ENCODE measurements around the gene RAB42.
"Not testable (repeated sequence)": the region's sequence is repeated elsewhere in the genome, so short reads cannot be mapped to it uniquely, and the experiment has no call there.

RAB42 gene

DNA sequence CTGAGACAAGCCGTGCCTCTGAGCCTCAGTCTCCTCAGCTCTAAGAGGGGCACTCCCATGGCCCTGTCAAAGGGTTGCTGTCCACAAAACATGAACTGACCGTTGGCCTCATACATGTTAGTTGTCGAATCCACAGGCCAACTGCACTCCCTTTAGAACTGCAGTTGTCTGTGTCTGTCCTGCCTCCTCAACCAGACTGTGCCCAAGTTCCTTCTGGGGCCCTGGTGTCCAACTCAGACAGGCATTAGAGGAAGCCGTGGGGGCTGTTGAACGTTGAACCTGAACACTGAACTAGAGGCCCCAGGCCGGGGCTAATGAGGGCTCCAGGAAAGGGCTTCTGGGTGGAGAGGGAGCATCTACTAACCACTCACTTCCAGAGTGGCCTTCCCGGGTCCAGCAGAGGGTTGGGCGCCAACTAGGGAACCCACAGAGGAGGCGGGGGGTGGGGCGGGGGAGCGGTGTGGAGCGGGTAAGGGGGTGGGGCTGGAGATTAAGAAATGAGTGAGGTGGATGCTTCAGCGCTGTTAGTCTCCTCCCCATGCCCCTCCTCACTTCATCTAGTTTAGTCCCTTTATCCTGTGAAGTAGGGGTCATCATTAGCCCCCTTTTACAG, at the start of gene RAB42:
RAB42 (plus strand) TSS at position 558 of the 613 bp plus-strand sequence. CDS start 247 bp downstream, outside the sequence.
- no peak for DNase-seq

DNA sequence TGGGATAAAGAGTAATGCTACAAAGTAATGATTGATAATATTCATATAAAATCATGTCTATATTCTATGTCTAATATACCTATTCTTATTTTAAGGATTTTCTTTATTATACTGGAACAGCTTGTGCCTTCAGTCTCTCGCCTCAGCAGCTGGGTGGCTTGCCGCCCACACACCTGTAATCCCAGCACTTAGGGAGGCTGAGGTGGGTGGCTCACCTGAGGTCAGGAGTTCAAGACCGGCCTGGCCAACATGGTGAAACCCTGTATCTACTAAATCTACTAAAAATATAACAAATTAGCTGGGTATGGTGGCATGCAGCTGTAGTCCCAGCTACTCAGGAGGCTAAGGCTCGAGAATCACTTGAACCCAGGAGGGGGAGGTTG, 46.8 kb upstream of the RAB42 start:
- DNase-seq, result no peak

- no peak for DNase-seq
These were observed 43.7 kb upstream of the RAB42 start for GRCh38 chr1:28548318-28548717.

GRCh38 chr1:28551381-28551780, 40.7 kb upstream of the RAB42 start:
- DNase-seq, result no peak

GRCh38 chr1:28552758-28553663, 39.1 kb upstream of the RAB42 start, which contains the start of gene TRNAU1AP:
TSS of gene TRNAU1AP (plus strand) at chr1:28553085. CDS start at chr1:28553111, 26 bp downstream.
- peak; percentile 49 for DNase-seq

GRCh38 chr1:28560886-28561285, 31.2 kb upstream of the RAB42 start:
- no peak for DNase-seq

DNA sequence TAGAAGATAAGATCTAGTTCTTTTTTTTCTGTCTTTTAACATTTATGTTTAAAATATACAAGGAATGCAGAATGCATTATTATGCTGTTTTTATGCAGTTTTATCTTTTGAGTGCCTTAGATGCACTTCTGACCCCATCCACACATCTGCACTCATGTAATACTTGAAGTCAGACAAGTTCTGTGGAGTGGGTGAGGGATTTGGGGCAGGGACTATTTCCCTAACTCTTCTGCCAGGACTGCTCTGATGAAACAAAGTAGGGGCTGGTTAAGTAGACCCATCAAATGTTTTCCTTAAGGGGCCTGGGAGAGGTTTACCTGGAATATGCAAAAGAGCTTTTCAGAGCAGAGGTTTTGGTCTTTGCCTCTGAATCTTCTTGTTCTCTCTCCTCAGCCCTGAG, 27.8 kb upstream of the RAB42 start:
- DNase-seq, result no peak

DNA sequence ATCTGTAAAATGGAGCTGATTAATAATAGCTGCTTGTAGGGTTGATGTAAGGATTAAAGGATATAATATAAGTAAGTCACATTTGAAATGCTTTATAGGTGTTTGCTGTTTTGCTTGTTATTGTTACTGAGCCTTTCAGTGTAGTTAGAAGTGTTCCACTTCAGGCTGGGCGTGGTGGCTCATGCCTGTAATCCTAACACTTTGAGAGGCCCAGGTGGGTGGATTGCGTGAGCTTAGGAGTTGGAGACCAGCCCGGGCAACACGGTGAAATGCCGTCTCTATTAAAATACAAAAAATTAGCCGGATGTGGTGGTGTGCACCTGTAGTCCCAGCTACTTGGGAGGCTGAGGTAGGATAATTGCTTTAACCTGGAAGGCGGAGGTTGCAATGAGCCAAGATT, 27.0 kb upstream of the RAB42 start:
- DNase-seq, result no peak

- no peak for DNase-seq
These were observed 26.3 kb upstream of the RAB42 start for GRCh38 chr1:28565726-28566125.

- DNase-seq, result no peak
These were observed 25.1 kb upstream of the RAB42 start for GRCh38 chr1:28566931-28567330.

- DNase-seq, result no peak
These were observed 20.2 kb upstream of the RAB42 start for GRCh38 chr1:28571911-28572310.

DNA sequence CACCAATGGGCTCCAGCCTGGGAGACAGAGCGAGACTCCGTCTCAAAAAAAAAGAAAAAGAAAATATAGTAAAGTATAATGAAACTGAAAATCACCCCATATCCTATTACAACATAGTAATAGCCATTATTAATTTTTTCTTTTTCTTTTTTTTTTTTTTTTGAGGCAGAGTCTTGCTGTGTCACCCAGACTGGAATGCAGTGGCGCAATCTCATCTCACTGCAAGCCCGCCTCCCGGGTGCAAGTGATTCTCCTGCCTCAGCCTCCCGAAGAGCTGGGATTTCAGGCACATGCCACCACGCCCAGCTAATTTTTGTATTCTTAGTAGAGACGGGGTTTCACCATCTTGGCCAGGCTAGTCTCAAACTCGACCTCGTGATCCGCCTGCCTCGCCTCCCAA, 19.2 kb upstream of the RAB42 start:
- not testable (repeated sequence) for DNase-seq

- no peak for DNase-seq
These were observed 18.5 kb upstream of the RAB42 start for GRCh38 chr1:28573564-28573963.

GRCh38 chr1:28577052-28577678, 14.9 kb upstream of the RAB42 start:
- DNase-seq, result no peak

GRCh38 chr1:28577738-28578536, 14.1 kb upstream of the RAB42 start:
- DNase-seq, result no peak

GRCh38 chr1:28578696-28579218, 13.3 kb upstream of the RAB42 start:
- no peak for DNase-seq

GRCh38 chr1:28579401-28579800, 12.7 kb upstream of the RAB42 start:
- no peak for DNase-seq

- DNase-seq, result no peak
These were observed 11.1 kb upstream of the RAB42 start for GRCh38 chr1:28580722-28581530.

DNA sequence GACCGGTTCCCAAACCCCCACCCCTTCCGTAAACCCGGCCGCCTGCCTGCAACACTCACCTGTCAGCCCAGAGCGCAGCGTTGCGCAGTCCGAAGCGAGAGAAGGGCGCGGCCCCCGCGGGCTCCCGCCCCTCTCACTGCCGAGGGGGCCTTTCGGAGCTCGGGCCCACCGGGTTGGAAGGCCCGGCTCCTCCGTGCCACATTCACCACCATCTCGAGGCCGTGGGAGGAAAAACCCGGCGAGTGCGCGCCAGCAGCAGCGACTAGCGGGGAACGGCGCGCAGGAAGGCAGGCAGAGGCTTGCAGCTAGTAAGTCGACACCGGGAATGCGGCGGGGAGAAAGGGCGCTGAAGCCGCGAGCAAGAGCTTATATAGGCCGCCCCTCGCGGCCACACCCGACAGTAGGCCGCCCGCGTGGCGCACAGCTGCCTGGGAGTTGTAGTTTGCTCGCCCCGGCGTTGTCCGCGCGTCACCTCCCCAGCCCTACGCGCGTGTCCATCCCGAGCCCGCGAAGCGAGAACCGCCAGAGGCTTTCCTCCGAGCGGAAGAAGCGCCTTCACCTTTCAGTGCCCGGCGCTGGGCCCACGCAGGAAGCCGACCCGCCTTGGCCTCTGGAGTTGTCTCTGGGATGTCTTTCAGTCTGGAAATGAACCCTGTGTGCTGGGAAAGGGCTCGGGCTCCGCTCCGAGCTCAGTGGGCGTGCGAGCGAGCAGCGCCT, 10.4 kb upstream of the RAB42 start:
- DNase-seq, result peak; percentile 72

- no peak for DNase-seq
These were observed 9.8 kb upstream of the RAB42 start for GRCh38 chr1:28582248-28582615.
